ENCODE results near the gene TMC6. TPM values are rescaled to one million over a fixed set of nuclear protein-coding genes. Genes with fewer than 3 reads are reported as not detected.

The TMC6 gene
- total and polyA plus RNA-seq, 2 experiments from 2014 or later: 50.0 to 72.2 TPM

DNA sequence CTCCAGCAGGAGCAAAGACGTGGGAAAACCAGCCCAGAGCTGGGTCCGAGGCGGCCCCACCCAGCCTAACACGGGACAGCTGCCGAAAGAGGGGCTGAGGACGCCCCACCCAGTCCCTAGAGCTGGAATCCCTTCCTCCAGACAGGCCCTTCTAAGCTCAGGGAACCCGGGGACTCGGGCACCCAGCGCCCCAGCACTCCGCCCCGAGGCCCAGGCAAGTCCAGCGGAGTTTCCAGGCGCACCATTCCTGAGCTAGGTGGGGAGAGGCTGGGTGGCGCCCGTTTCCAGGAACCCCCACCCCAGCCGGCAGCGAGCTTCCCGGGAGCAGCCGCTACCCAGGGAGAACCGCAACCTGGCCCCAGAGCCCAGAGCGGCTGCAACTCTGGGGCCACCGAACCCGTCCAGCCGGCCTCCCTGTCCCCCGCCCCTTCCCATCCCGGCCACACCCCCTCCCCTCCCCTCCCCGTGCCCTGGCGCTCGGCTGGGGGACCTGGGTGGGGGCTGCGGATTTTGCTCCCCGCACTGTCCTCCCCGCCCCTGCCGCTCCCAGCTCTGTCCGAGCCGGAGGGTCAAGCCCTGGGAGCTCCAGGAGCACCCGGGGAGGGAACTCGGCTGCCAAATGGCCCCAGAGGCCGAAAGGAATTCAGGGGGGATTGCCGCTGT, 536 bp downstream of the TMC6 start:
- Mint-ChIP-seq H3K4me1 (peaks cover 20% of the 10 kb centered on the region), H3K36me3 (ENCODE audit: low read depth) (peaks cover 11% of the 10 kb centered on the region), H3K9me3 (no peaks in the 10 kb centered on the region), H3K4me3 (peak overlapping the region; percentile 80), H3K27me3 (ENCODE audit: insufficient read depth, low read depth, poor library complexity) (peaks cover 25% of the 10 kb centered on the region), H3K27ac (0 out of 2 replicates have a peak overlapping the region, but pooled peaks have one; percentile 8)
- 0 out of 2 replicates have a peak, but pooled peaks cover 2% of the 10 kb centered on the region for H3K36me3 ChIP-seq (ENCODE audit: insufficient read depth)
- DNase-seq (ENCODE audit: low spot score) (peak; percentile 68), ATAC-seq (peak; percentile 44)
- peak overlapping the region; percentile 95 for H3K4me3 ChIP-seq
- peaks cover 34% of the 10 kb centered on the region for H3K4me1 ChIP-seq (ENCODE audit: insufficient read depth)
- TF ChIP-seq, protein P1, sequence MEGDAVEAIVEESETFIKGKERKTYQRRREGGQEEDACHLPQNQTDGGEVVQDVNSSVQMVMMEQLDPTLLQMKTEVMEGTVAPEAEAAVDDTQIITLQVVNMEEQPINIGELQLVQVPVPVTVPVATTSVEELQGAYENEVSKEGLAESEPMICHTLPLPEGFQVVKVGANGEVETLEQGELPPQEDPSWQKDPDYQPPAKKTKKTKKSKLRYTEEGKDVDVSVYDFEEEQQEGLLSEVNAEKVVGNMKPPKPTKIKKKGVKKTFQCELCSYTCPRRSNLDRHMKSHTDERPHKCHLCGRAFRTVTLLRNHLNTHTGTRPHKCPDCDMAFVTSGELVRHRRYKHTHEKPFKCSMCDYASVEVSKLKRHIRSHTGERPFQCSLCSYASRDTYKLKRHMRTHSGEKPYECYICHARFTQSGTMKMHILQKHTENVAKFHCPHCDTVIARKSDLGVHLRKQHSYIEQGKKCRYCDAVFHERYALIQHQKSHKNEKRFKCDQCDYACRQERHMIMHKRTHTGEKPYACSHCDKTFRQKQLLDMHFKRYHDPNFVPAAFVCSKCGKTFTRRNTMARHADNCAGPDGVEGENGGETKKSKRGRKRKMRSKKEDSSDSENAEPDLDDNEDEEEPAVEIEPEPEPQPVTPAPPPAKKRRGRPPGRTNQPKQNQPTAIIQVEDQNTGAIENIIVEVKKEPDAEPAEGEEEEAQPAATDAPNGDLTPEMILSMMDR (conservative IDR thresholded peaks at IDR 0.05; ENCODE audit: low read depth in 2 of 2): no peak
- TF ChIP-seq, protein P2, sequence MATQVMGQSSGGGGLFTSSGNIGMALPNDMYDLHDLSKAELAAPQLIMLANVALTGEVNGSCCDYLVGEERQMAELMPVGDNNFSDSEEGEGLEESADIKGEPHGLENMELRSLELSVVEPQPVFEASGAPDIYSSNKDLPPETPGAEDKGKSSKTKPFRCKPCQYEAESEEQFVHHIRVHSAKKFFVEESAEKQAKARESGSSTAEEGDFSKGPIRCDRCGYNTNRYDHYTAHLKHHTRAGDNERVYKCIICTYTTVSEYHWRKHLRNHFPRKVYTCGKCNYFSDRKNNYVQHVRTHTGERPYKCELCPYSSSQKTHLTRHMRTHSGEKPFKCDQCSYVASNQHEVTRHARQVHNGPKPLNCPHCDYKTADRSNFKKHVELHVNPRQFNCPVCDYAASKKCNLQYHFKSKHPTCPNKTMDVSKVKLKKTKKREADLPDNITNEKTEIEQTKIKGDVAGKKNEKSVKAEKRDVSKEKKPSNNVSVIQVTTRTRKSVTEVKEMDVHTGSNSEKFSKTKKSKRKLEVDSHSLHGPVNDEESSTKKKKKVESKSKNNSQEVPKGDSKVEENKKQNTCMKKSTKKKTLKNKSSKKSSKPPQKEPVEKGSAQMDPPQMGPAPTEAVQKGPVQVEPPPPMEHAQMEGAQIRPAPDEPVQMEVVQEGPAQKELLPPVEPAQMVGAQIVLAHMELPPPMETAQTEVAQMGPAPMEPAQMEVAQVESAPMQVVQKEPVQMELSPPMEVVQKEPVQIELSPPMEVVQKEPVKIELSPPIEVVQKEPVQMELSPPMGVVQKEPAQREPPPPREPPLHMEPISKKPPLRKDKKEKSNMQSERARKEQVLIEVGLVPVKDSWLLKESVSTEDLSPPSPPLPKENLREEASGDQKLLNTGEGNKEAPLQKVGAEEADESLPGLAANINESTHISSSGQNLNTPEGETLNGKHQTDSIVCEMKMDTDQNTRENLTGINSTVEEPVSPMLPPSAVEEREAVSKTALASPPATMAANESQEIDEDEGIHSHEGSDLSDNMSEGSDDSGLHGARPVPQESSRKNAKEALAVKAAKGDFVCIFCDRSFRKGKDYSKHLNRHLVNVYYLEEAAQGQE (IDR thresholded peaks at IDR 0.05; ENCODE audit: unreplicated experiment): no peak
- no peak for TF ChIP-seq POLR2AphosphoS5 (IDR thresholded peaks at IDR 0.05; ENCODE audit: low read depth)
- TF ChIP-seq EZH2 (IDR thresholded peaks at IDR 0.05; ENCODE audit: low read depth, unreplicated experiment): no peak
- TF ChIP-seq, protein P3, sequence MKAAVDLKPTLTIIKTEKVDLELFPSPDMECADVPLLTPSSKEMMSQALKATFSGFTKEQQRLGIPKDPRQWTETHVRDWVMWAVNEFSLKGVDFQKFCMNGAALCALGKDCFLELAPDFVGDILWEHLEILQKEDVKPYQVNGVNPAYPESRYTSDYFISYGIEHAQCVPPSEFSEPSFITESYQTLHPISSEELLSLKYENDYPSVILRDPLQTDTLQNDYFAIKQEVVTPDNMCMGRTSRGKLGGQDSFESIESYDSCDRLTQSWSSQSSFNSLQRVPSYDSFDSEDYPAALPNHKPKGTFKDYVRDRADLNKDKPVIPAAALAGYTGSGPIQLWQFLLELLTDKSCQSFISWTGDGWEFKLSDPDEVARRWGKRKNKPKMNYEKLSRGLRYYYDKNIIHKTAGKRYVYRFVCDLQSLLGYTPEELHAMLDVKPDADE (IDR thresholded peaks at IDR 0.05): no peak
- no peak for TF ChIP-seq EZH2phosphoT487 (IDR thresholded peaks at IDR 0.05; ENCODE audit: unreplicated experiment)
- TF ChIP-seq STAT1 (IDR thresholded peaks at IDR 0.05; ENCODE audit: unreplicated experiment): no peak
- H2AFZ ChIP-seq: peak overlapping the region; percentile 63; the same call in 1 of the 2 replicates
- peak overlapping the region; percentile 99 for H3K4me2 ChIP-seq
- H3K27me3 ChIP-seq (ENCODE audit: insufficient read depth): peaks cover 17% of the 10 kb centered on the region
- H4K20me1 ChIP-seq (replicated peaks; ENCODE audit: insufficient read depth): no peaks in the 10 kb centered on the region
- 0 out of 2 replicates have a peak, but pooled peaks cover 5% of the 10 kb centered on the region for H3K79me2 ChIP-seq (replicated peaks; ENCODE audit: insufficient read depth)
- H3K9me2 ChIP-seq (ENCODE audit: insufficient read depth): no peaks in the 10 kb centered on the region
- peaks cover 7% of the 10 kb centered on the region; the same call in 1 of the 2 replicates for H3F3A ChIP-seq (replicated peaks; ENCODE audit: low read depth)
- peak overlapping the region; percentile 69; the same call in 1 of the 2 replicates for H3K27ac ChIP-seq (ENCODE audit: low read depth)
